Retina (tissue), 1 donor: Measurements from ENCODE around the gene STH.
A peak's percentile ranks its signal among the peaks of the same experiment; 100 is the strongest.
"Not testable (repeated sequence)": the region's sequence is repeated elsewhere in the genome, so short reads cannot be mapped to it uniquely, and the experiment has no call there.

Experiments
- DNase-seq: peaks from one replicate; pipeline ENCODE4 v3.0.0-alpha.2; 2016

Gene STH

DNA sequence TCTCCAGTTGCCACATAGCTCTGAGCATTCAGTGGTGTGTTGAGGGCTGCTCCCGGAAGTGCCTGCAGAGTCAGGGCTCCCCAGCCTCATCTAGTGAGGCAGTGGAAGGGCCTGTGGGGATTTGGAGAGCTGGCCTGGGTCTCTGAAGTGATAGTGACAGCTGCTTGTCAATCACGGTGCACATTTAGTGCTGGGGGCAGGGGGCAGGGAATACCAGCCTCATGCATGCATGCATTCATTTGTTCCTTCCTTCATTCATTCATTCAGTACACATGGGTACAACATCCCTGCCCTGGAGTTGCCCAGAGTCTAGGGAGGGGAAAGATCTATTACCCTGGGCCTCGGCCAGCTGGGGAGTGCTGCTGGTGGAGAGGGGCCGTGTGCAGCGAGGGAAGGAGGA, 11.3 kb upstream of the STH start:
- no peak for DNase-seq

DNA sequence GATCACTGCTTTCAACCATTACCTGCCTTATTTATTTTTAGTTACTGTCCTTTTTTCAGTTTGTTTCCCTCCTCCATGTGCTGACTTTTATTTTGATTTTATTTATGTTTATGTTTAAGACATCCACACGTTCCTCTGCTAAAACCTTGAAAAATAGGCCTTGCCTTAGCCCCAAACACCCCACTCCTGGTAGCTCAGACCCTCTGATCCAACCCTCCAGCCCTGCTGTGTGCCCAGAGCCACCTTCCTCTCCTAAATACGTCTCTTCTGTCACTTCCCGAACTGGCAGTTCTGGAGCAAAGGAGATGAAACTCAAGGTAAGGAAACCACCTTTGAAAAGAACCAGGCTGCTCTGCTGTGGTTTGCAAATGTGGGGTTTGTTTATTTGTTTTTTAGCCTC, 9.3 kb upstream of the STH start:
- DNase-seq = no peak

GRCh38 chr17:45990886-45991285, 8.2 kb upstream of the STH start:
- no peak for DNase-seq

- DNase-seq = no peak
These were observed 7.7 kb upstream of the STH start for GRCh38 chr17:45991341-45991740.

DNA sequence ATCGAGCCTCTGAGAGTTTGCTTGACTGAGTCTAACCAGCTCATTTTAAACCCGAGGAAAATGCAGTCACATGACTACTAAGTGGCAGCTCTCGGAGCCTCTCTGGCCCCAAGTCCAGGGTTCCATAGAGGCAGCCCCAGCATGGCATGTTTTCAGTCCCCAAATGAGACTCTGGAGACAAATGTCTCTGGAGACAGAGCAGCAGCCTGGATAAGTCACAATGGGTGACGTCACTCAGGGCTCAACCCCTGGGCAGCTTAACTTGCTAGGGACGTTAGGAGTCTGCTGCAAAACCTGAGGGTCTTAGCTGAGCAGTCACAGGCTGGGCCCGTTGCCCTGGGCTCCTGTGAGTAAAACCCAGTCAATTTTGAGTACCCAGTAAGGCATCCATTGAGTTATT, 6.9 kb upstream of the STH start:
- no peak for DNase-seq

- DNase-seq = peak; percentile 30
These were observed 6.1 kb upstream of the STH start for GRCh38 chr17:45992904-45993303.

DNA sequence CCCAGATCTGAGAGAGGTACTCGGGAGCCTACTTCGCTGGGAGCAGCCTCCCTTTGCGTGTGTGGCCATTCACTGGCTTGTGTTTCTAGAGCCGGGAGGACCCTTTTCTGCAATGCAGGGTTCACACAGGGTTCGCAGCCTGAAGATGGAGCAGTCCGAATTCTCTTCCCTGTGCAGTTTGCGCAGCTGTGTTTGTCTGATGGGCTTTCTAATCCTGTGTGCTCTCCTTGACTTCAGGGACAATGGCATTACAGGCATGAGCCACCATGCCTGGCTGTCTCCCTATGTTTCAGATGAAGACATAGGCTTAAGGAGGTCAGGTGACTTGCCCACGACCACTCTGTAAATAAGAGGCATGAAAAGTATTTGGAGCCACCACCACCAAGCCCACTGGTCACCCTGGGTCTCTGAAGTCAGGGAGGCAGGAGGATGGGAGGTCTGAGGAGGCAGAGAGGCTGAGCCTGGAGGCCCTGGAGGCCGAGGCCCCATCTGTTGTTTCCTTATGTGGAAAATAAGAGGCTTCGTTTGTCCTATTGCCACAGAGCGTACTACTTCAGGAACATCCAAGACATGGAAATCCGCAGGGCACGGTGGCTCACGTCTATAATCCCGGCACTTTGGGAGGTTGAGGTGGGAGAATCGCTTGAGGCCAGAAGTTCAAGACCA, 5.0 kb upstream of the STH start:
- DNase-seq = peak; percentile 19

GRCh38 chr17:45994987-45995386, 4.1 kb upstream of the STH start:
- DNase-seq = no peak

DNA sequence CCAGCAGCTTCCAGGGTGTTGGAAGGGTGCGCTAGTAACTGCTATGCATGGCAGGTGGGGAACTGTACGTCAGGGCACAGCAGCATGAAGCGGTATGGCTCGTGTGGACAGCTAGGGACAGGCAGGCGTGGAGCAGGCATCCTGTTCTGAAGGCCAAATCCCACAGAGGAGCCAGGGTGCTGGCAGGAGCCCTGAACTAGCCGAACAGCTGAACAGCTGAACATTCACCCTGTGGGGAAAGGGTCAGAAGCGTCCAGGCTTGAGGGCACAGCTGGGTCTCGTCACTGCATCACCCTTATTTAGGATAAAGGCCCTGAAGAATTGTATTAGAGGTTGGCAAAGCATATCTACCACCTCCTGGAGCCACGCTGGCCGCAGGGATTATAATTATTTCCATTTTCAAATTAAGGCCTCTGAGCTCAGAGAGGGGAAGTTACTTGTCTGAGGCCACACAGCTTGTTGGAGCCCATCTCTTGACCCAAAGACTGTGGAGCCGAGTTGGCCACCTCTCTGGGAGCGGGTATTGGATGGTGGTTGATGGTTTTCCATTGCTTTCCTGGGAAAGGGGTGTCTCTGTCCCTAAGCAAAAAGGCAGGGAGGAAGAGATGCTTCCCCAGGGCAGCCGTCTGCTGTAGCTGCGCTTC, 3.3 kb upstream of the STH start:
- DNase-seq = no peak

GRCh38 chr17:45996282-45996937, 2.6 kb upstream of the STH start:
- no peak for DNase-seq

DNA sequence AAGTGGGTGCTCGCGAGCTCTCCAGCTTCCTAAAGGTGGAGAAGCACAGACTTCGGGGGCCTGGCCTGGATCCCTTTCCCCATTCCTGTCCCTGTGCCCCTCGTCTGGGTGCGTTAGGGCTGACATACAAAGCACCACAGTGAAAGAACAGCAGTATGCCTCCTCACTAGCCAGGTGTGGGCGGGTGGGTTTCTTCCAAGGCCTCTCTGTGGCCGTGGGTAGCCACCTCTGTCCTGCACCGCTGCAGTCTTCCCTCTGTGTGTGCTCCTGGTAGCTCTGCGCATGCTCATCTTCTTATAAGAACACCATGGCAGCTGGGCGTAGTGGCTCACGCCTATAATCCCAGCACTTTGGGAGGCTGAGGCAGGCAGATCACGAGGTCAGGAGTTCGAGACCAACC, 1.9 kb upstream of the STH start:
- DNase-seq = no peak

DNA sequence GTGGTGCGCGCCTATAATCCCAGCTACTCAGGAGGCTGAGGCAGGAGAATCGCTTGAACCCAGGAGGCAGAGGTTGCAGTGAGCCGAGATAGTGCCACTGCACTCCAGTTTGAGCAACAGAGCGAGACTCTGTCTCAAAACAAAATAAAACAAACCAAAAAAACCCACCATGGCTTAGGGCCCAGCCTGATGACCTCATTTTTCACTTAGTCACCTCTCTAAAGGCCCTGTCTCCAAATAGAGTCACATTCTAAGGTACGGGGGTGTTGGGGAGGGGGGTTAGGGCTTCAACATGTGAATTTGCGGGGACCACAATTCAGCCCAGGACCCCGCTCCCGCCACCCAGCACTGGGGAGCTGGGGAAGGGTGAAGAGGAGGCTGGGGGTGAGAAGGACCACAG, 1.4 kb upstream of the STH start:
- no peak for DNase-seq

DNA sequence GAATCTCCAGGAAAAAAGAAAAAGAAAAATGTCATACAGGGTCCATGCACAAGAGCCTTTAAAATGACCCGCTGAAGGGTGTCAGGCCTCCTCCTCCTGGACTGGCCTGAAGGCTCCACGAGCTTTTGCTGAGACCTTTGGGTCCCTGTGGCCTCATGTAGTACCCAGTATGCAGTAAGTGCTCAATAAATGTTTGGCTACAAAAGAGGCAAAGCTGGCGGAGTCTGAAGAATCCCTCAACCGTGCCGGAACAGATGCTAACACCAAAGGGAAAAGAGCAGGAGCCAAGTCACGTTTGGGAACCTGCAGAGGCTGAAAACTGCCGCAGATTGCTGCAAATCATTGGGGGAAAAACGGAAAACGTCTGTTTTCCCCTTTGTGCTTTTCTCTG, 845 bp downstream of the STH start:
- no peak for DNase-seq

- no peak for DNase-seq
These were observed 1.2 kb downstream of the STH start for GRCh38 chr17:46000292-46000691.

DNA sequence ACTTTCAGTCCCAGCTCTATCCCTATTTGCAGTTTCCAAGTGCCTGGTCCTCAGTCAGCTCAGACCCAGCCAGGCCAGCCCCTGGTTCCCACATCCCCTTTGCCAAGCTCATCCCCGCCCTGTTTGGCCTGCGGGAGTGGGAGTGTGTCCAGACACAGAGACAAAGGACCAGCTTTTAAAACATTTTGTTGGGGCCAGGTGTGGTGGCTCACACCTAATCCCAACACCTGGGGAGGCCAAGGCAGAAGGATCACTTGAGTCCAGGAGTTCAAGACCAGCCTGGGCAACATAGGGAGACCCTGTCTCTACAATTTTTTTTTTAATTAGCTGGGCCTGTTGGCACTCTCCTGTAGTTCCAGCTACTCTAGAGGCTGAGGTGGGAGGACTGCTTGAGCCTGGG, 1.7 kb downstream of the STH start:
- no peak for DNase-seq

- no peak for DNase-seq
These were observed 2.6 kb downstream of the STH start for GRCh38 chr17:46001390-46002310.

GRCh38 chr17:46002311-46002972, 3.4 kb downstream of the STH start:
- peak; percentile 90 for DNase-seq

DNA sequence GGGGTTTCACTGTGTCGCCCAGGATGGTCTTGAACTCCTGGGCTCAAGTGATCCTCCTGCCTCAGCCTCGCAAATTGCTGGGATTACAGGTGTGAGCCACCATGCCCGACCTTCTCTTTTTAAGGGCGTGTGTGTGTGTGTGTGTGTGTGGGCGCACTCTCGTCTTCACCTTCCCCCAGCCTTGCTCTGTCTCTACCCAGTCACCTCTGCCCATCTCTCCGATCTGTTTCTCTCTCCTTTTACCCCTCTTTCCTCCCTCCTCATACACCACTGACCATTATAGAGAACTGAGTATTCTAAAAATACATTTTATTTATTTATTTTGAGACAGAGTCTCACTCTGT, 3.9 kb downstream of the STH start:
- no peak for DNase-seq

- no peak for DNase-seq
These were observed 5.1 kb downstream of the STH start for GRCh38 chr17:46003907-46004748.

- not testable (repeated sequence) for DNase-seq
These were observed 7.0 kb downstream of the STH start for GRCh38 chr17:46006082-46006481.

GRCh38 chr17:46007461-46007965, 8.5 kb downstream of the STH start:
- no peak for DNase-seq

DNA sequence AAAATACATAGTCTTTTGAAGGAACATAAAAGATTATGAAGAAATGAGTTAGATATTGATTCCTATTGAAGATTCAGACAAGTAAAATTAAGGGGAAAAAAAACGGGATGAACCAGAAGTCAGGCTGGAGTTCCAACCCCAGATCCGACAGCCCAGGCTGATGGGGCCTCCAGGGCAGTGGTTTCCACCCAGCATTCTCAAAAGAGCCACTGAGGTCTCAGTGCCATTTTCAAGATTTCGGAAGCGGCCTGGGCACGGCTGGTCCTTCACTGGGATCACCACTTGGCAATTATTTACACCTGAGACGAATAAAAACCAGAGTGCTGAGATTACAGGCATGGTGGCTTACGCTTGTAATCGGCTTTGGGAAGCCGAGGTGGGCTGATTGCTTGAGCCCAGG, 9.5 kb downstream of the STH start:
- DNase-seq = no peak
